ENCODE results near the gene CX3CR1.

CX3CR1 gene

GRCh38 chr3:39290255-39290654 is 10.4 kb upstream of the CX3CR1 start:
- no peak for TF ChIP-seq POLR2AphosphoS5 (IDR thresholded peaks at IDR 0.05; ENCODE audit: low read depth, low read length)
- TF ChIP-seq, protein P1, sequence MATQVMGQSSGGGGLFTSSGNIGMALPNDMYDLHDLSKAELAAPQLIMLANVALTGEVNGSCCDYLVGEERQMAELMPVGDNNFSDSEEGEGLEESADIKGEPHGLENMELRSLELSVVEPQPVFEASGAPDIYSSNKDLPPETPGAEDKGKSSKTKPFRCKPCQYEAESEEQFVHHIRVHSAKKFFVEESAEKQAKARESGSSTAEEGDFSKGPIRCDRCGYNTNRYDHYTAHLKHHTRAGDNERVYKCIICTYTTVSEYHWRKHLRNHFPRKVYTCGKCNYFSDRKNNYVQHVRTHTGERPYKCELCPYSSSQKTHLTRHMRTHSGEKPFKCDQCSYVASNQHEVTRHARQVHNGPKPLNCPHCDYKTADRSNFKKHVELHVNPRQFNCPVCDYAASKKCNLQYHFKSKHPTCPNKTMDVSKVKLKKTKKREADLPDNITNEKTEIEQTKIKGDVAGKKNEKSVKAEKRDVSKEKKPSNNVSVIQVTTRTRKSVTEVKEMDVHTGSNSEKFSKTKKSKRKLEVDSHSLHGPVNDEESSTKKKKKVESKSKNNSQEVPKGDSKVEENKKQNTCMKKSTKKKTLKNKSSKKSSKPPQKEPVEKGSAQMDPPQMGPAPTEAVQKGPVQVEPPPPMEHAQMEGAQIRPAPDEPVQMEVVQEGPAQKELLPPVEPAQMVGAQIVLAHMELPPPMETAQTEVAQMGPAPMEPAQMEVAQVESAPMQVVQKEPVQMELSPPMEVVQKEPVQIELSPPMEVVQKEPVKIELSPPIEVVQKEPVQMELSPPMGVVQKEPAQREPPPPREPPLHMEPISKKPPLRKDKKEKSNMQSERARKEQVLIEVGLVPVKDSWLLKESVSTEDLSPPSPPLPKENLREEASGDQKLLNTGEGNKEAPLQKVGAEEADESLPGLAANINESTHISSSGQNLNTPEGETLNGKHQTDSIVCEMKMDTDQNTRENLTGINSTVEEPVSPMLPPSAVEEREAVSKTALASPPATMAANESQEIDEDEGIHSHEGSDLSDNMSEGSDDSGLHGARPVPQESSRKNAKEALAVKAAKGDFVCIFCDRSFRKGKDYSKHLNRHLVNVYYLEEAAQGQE (IDR thresholded peaks at IDR 0.05; ENCODE audit: insufficient read depth in 1 of 2, low read depth in 2 of 2, low read length in 2 of 2), result no peak
- TF ChIP-seq TAF1 (IDR thresholded peaks at IDR 0.05; ENCODE audit: borderline replicate concordance, insufficient read depth, low read length), result no peak
- TF ChIP-seq FOXP2 (optimal IDR thresholded peaks at IDR 0.05; ENCODE audit: borderline replicate concordance, extremely low read depth, extremely low read length, insufficient read depth), result no peak
- TF ChIP-seq SIN3A (IDR thresholded peaks at IDR 0.05; ENCODE audit: borderline replicate concordance, insufficient read depth, low read length), result no peak

- TF ChIP-seq, protein P1 (IDR thresholded peaks at IDR 0.05; ENCODE audit: insufficient read depth in 1 of 2, low read depth in 2 of 2, low read length in 2 of 2), result no peak
- TF ChIP-seq SIN3A (IDR thresholded peaks at IDR 0.05; ENCODE audit: borderline replicate concordance, insufficient read depth, low read length), result no peak
- TF ChIP-seq POLR2AphosphoS5 (IDR thresholded peaks at IDR 0.05; ENCODE audit: low read depth, low read length), result no peak
- no peak for TF ChIP-seq TAF1 (IDR thresholded peaks at IDR 0.05; ENCODE audit: borderline replicate concordance, insufficient read depth, low read length)
- TF ChIP-seq FOXP2 (optimal IDR thresholded peaks at IDR 0.05; ENCODE audit: borderline replicate concordance, extremely low read depth, extremely low read length, insufficient read depth), result no peak
Observed at GRCh38 chr3:39289107-39289506, 9.3 kb upstream of the CX3CR1 start.

- TF ChIP-seq TAF1 (IDR thresholded peaks at IDR 0.05; ENCODE audit: borderline replicate concordance, insufficient read depth, low read length) (no peak), SIN3A (IDR thresholded peaks at IDR 0.05; ENCODE audit: borderline replicate concordance, insufficient read depth, low read length) (no peak), FOXP2 (optimal IDR thresholded peaks at IDR 0.05; ENCODE audit: borderline replicate concordance, extremely low read depth, extremely low read length, insufficient read depth) (no peak), POLR2AphosphoS5 (IDR thresholded peaks at IDR 0.05; ENCODE audit: low read depth, low read length) (no peak)
- TF ChIP-seq, protein P1 (IDR thresholded peaks at IDR 0.05; ENCODE audit: insufficient read depth in 1 of 2, low read depth in 2 of 2, low read length in 2 of 2), result no peak
Observed at GRCh38 chr3:39288300-39288808, 8.5 kb upstream of the CX3CR1 start.

GRCh38 chr3:39287216-39288164 is 7.7 kb upstream of the CX3CR1 start:
- no peak for TF ChIP-seq SIN3A (IDR thresholded peaks at IDR 0.05; ENCODE audit: borderline replicate concordance, insufficient read depth, low read length)
- no peak for TF ChIP-seq TAF1 (IDR thresholded peaks at IDR 0.05; ENCODE audit: borderline replicate concordance, insufficient read depth, low read length)
- TF ChIP-seq FOXP2 (optimal IDR thresholded peaks at IDR 0.05; ENCODE audit: borderline replicate concordance, extremely low read depth, extremely low read length, insufficient read depth), result no peak
- TF ChIP-seq POLR2AphosphoS5 (IDR thresholded peaks at IDR 0.05; ENCODE audit: low read depth, low read length), result no peak
- TF ChIP-seq, protein P1 (IDR thresholded peaks at IDR 0.05; ENCODE audit: insufficient read depth in 1 of 2, low read depth in 2 of 2, low read length in 2 of 2), result no peak

Measured in PFSK-1 (cell line).